SU-DHL-6 (cell line): ENCODE measurements around the gene COG5.

Experiments used
- EZH2phosphoT487 ChIP-seq: fragments of 200-600 bp; sonication (generic), shearing (Covaris generic); conservative IDR thresholded peaks from 2 replicates; pipeline ENCODE4 v1.6.1; 2018; ENCODE audit warnings: mild to moderate bottlenecking, antibody characterized with exemption, low read length, moderate library complexity, mixed read lengths
- TF ChIP-seq, protein P1 (sequence below): fragments of 200-600 bp; sonication (generic); IDR thresholded peaks from one replicate; pipeline ENCODE4 v1.5.1; 2017; ENCODE audit warnings: antibody characterized with exemption, mild to moderate bottlenecking, low read length, moderate library complexity; ENCODE audit not compliant: insufficient read depth, poor library complexity, severe bottlenecking

DNA sequence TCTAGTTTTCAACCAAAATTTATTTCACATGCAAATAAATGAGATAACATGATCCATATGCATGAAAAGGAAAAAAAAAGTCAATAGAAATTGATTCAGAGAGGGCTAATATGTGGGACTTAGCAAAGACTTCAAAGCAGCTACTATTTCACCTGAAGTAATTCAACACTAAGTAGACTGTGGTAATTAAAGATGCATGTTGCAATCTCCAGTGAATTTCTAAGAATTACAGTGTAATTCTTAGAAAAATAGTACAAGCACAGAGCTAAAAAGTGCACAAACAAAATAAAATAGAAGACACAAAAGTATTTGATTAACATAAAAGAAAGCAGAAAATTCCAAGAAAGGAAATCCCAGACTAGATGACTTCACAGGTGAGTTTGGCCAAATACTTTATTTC lies 68.2 kb downstream of the COG5 start:
- TF ChIP-seq, protein P1, sequence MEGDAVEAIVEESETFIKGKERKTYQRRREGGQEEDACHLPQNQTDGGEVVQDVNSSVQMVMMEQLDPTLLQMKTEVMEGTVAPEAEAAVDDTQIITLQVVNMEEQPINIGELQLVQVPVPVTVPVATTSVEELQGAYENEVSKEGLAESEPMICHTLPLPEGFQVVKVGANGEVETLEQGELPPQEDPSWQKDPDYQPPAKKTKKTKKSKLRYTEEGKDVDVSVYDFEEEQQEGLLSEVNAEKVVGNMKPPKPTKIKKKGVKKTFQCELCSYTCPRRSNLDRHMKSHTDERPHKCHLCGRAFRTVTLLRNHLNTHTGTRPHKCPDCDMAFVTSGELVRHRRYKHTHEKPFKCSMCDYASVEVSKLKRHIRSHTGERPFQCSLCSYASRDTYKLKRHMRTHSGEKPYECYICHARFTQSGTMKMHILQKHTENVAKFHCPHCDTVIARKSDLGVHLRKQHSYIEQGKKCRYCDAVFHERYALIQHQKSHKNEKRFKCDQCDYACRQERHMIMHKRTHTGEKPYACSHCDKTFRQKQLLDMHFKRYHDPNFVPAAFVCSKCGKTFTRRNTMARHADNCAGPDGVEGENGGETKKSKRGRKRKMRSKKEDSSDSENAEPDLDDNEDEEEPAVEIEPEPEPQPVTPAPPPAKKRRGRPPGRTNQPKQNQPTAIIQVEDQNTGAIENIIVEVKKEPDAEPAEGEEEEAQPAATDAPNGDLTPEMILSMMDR: no peak
- no peak for TF ChIP-seq EZH2phosphoT487
